ENCODE data around the gene DTD2. TPM values are rescaled to one million over a fixed set of nuclear protein-coding genes. Genes with fewer than 3 reads are reported as not detected.

DTD2 gene
- total RNA-seq, 1 experiment from 2014 or later, result 14.8 TPM

- H3K27me3 ChIP-seq (ENCODE audit: insufficient read depth, low read length), result no peaks in the 10 kb centered on the region
- no peak overlapping the region for H2BK20ac ChIP-seq (ENCODE audit: low read depth, low read length, poor library complexity, severe bottlenecking)
- no peaks in the 10 kb centered on the region for H4K20me1 ChIP-seq (ENCODE audit: control insufficient read depth, insufficient read depth, insufficient read length)
- H3K23me2 ChIP-seq (ENCODE audit: insufficient read length, low read depth, low read length, poor library complexity, severe bottlenecking), result no peaks in the 10 kb centered on the region
- H3K4ac ChIP-seq (ENCODE audit: low read depth, low read length), result no peak overlapping the region
- no peaks in the 10 kb centered on the region for H3K4me1 ChIP-seq (ENCODE audit: insufficient read depth, low read length)
- H3K4me1 Mint-ChIP-seq, result no peaks in the 10 kb centered on the region
- H3K27ac ChIP-seq (ENCODE audit: insufficient read length, low read depth, low read length), result no peak overlapping the region
- H3K9me3 Mint-ChIP-seq, result peaks cover 10 to 15% of the 10 kb centered on the region in 2 experiments
- no peaks in the 10 kb centered on the region for H3K9me3 ChIP-seq (ENCODE audit: control insufficient read depth, low read depth, low read length)
- no peak for TF ChIP-seq CTCF (conservative IDR thresholded peaks at IDR 0.05)
- H3K18ac ChIP-seq (ENCODE audit: insufficient read length, low read depth, low read length), result no peak overlapping the region
- H4K91ac ChIP-seq (ENCODE audit: insufficient read length, low read depth, low read length), result no peak overlapping the region
- no peak overlapping the region for H2BK120ac ChIP-seq (ENCODE audit: low read depth, low read length, poor library complexity, severe bottlenecking)
- H3K27me3 Mint-ChIP-seq (ENCODE audit: low read depth), result peaks cover 2% of the 10 kb centered on the region; the same call in 1 of the 2 replicates
- no peak overlapping the region for H3K4me2 ChIP-seq (ENCODE audit: insufficient read depth, insufficient read length, low read length)
- no peak overlapping the region for H3K9ac ChIP-seq (ENCODE audit: extremely low read depth, insufficient read length, low read length)
- H3T11ph ChIP-seq (ENCODE audit: low read length), result no peak overlapping the region
- H2BK15ac ChIP-seq (ENCODE audit: low read depth, low read length), result no peak overlapping the region
- no peaks in the 10 kb centered on the region for H3K79me1 ChIP-seq (ENCODE audit: insufficient read depth, low read depth, low read length, poor library complexity, severe bottlenecking)
- H2BK5ac ChIP-seq (ENCODE audit: insufficient read length, low read length), result no peak overlapping the region
- H4K5ac ChIP-seq (ENCODE audit: insufficient read length, low read depth, low read length), result no peak overlapping the region
- no peak overlapping the region for H3K56ac ChIP-seq (ENCODE audit: insufficient read length, low read depth, low read length)
- H4K8ac ChIP-seq (replicated peaks; ENCODE audit: insufficient read length, low read depth, low read length), result no peak overlapping the region
- H3K27ac Mint-ChIP-seq, result no peak overlapping the region
- H3K79me2 ChIP-seq (ENCODE audit: insufficient read depth, low read length), result no peaks in the 10 kb centered on the region
- H2AFZ ChIP-seq (ENCODE audit: low read length), result peak overlapping the region; percentile 40
- H3K36me3 Mint-ChIP-seq (ENCODE audit: insufficient read depth in 1 of 3, low read depth in 3 of 3), result peaks cover 3 to 11% (median 9%) of the 10 kb centered on the region in 3 experiments; a peak in 4 of 7 replicates
- H3K23ac ChIP-seq (ENCODE audit: insufficient read length, low read depth, low read length), result no peak overlapping the region
- H3K4me3 Mint-ChIP-seq, result no peak overlapping the region
- no peak overlapping the region for H3K14ac ChIP-seq (ENCODE audit: insufficient read depth, low read length)
- H2AK5ac ChIP-seq (ENCODE audit: insufficient read length, low read length), result no peak overlapping the region
- DNase-seq, result no peak
- no peak overlapping the region for H2BK12ac ChIP-seq (ENCODE audit: insufficient read length, low read depth, low read length)
- WGBS (ENCODE audit: extremely low coverage, insufficient read length, low lambda C conversion rate), result no CpG with 5 or more reads among the region's 4 CpGs
These were observed 19.0 kb upstream of the DTD2 start for GRCh38 chr14:31476131-31476866.

Data from H9 (cell line).